Posterior vena cava (tissue), 2 donors: ENCODE measurements around the gene MRPS21. TPM values are rescaled to one million over a fixed set of nuclear protein-coding genes. Genes with fewer than 3 reads are reported as not detected.
"Not testable (repeated sequence)": the region's sequence is repeated elsewhere in the genome, so short reads cannot be mapped to it uniquely, and the experiment has no call there.

Experiments
- DNase-seq: peaks from one replicate; pipeline ENCODE4 v3.0.0-alpha.2; 2020; ENCODE audit warnings: low spot score
- intact Hi-C, 2 donors: fragments of 100-400 bp; cut with DNase I; formaldehyde crosslinking; loops; one replicate each; pipeline versions ENCODE4 v1.14.1 to v1.14.2; 2022 to 2023
- total RNA-seq, 2 donors: library from RNA; stranded (reverse); fragmentation: NEBNext Ultra II Directional; extraction: Animal tissue kit (Norgen Biotek cat#: 25700); gene quantifications; one replicate each; pipeline ENCODE4 v1.2.1, GENCODE V29; 2021
- donor health status: DM: yes; HTN: yes; CAD: no.
- donor health status: DM: yes; HTN: yes; CAD: no.

The MRPS21 gene
- total RNA-seq, 2 donors from 2014 or later, result 40.6 to 49.4 TPM

DNA sequence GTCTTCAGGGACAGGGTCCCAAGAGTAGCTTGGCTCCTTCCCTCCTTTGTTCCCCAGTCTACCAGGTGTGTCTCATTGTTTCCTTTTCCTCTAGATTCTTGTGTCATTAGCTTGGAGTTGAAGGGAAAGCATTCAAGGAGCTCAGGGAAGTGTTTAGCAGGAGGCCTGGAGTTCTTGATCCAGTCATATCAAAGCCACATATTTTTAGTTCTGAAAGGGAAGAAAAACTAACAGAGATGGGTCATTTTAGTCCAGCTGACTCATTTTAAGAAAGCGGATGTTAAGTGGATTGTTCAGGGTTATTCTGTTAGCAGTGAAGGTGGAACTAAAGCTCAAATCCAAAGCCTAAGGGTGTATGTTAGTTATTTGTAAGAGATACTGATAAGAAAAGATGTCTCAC is 20.4 kb upstream of the MRPS21 start:
- no peak for DNase-seq
- intact Hi-C loops, result no loop called here

DNA sequence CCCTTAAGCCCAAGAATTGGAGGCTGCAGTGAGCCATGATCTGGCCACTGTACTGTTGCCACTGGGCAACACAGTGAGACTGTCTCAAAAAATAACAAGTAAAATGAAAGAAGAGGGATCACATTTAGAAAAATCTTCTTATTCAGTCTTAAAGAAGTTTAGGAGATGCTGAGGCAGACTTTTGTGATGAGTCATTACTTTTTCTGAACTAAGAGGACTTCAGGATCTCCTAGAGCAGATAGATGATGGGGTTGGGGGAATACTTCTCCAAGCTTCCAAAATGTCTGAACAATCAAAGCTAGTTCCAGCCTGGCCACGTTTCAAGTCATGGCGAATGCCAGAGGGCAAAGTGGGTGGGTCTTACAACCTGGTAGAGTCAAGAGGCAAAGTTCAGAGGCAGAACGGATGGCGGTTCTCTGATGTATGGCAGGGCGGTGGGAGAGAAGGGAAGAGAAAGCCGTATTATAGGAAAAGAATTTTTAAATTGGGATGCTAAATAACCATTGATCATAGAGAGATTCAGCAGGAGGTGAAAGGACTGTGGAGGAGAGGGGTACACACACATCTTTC is 13.4 kb upstream of the MRPS21 start:
- no peak for DNase-seq
- intact Hi-C loops, result no loop called here

- intact Hi-C loops, result no loop called here
- DNase-seq, result peak; percentile 90
Measured at GRCh38 chr1:150281221-150281757, 12.4 kb upstream of the MRPS21 start.

GRCh38 chr1:150281758-150282557 is 11.7 kb upstream of the MRPS21 start, which contains the start of gene CIART:
Gene CIART (plus strand): TSS chr1:150282554. CDS start chr1:150283268, 714 bp downstream.
- peak; percentile 97 for DNase-seq

GRCh38 chr1:150282558-150282958 is 11.1 kb upstream of the MRPS21 start:
- DNase-seq, result no peak
- intact Hi-C loops, result no loop called here

More at GRCh38 chr1:150281758-150282557, 11.7 kb upstream of the MRPS21 start, which contains the start of gene CIART:
- intact Hi-C loops, result no loop called here

DNA sequence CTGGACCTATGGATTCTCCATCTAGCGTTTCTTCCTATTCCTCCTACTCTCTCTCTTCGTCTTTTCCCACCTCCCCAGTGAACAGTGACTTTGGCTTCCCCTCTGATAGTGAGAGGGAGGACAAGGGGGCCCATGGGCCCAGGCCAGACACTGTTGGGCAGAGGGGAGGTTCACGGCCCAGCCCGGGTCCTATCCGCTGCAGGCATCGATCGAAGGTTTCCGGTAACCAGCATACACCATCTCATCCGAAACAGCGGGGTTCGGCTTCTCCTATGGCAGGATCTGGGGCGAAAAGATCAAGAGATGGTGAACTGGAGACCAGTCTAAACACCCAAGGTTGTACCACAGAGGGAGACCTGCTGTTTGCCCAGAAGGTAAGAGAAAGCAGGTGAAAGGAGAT is 10.4 kb upstream of the MRPS21 start:
- intact Hi-C loops, result no loop called here
- DNase-seq, result no peak

DNA sequence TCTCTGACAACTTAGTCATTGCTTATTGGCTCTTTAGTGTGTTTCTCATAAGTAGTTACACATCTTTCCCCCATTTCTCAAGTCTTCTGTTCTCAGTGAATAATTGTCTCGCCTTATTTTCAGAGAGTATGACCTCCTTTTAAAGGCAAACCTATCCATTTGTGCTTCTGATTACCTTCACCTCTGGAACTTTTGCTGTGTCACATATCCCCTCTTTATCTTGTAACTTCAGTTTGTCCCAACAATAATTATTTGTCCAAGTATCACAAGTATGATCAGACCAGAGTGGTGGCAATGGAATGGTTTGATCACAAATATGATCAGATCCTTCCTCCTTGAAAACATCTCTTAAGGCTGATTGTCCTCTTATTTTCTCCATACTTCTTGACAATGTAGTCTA is 5.3 kb upstream of the MRPS21 start:
- intact Hi-C loops, result no loop called here
- DNase-seq, result no peak

DNA sequence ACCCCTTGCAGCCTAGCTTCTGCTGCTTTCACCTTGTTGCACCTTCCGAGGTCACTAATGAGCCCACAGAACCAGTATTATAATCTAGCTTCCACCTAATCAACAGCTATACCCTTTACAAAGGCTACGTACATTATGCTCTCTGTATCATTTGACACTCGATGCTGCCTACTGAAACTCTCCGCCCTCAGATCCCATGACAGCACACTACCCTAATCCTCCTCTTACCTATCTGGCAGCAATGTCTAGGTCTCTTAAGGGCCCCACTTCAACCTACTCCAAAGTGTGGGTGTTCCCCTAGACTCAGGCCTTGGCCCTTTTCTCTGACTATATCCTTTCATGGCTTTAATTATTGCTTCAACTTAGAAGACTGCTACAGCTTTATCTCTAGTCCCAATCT is 4.8 kb upstream of the MRPS21 start:
- intact Hi-C loops, result no loop called here

GRCh38 chr1:150295476-150295875 is 1.8 kb downstream of the MRPS21 start:
- no peak for DNase-seq
- intact Hi-C loops, result no loop called here

More for the DNA sequence above, 4.8 kb upstream of the MRPS21 start:
- DNase-seq, result no peak

DNA sequence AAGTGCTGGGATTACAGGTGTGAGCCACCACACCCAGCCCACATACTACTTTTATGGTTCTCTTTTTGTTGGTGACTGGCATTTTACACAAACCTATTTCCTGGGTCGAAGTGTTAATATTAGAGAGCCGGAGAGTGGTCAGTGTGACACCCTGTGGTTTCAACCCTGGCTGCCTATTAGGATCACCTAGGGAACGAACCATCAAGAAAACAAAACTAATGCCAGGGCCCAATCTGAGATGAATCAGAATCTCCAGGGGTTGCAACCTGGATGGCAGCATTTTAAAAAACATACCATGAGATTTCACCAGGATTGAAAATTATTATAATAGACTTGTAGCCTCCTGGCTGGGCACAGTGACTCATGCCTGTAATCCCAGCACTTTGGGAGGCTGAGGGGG is 6.1 kb downstream of the MRPS21 start:
- intact Hi-C loops, result loop anchor here in 1 of 2 donors (1.0 kb wide), 1 partner anchor 33 kb away; no protein-coding TSS in a partner anchor

DNA sequence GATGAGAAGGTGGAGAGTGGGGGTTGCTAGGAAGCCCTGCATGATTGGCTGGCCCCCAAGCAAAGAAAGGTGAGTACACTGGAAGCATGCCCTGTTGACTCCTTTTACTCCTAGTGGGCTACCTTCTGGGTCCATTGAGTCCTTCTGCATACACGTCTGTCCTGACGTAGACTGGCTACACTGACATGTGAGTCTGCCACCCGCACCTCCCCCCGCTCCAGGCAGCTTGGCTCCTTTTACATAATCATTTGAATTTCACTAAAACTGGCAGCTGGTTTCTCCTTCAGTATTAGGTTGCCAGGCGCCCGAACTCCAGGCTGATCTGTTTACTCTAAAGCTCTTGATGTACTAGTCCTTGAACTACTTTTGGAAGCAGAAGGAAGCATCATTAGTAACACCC is 8.7 kb downstream of the MRPS21 start:
- DNase-seq, result no peak
- intact Hi-C loops, result no loop called here

More for the DNA sequence above, 6.1 kb downstream of the MRPS21 start:
- DNase-seq, result no peak

GRCh38 chr1:150302902-150303301 is 9.2 kb downstream of the MRPS21 start:
- intact Hi-C loops, result no loop called here
- DNase-seq, result no peak

- intact Hi-C loops, DNase-seq: not testable (repeated sequence)
Measured at GRCh38 chr1:150308585-150308984, 14.9 kb downstream of the MRPS21 start.

DNA sequence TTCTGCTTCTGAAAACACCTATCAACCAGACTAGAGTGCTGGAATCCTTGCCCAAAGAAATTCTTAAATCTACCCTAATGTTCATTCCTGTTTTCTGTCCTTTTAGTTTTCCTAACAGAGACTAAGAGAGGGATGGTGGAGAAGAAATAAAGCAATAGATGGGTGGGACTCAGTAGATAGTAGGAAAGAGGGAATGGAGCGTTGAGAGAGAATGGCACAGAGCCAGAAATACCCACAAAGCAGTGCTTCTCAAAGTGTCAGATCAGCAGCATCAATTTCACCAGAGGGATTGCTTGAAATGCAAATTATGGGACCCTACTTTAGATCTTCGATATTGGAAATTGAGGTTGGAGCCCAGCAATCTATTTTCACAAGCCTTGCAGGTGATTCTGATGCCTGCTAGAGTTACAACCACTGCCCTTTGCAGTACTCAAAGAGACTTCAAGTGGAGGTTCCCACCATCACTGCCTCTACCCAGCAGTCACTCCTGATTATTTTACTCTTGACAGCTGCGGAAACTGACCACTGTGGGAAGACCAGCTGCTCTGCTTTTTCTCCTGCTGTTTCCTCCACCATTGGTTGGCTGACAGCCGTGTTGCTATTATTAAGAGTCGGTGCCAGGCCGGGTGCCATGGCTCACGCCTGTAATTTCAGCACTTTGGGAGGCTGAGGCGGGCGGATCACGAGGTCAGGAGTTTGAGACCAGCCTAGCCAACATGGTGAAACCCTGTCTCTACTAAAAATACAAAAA is 16.3 kb downstream of the MRPS21 start:
- intact Hi-C loops, result no loop called here
- no peak for DNase-seq

- intact Hi-C loops, result no loop called here
- DNase-seq, result no peak
Measured at GRCh38 chr1:150311762-150312161, 18.1 kb downstream of the MRPS21 start.

GRCh38 chr1:150314691-150315090 is 21.0 kb downstream of the MRPS21 start:
- intact Hi-C loops, DNase-seq: not testable (repeated sequence)

- DNase-seq, result no peak
- intact Hi-C loops, result no loop called here
Measured at GRCh38 chr1:150320667-150320978, 27.0 kb downstream of the MRPS21 start.

DNA sequence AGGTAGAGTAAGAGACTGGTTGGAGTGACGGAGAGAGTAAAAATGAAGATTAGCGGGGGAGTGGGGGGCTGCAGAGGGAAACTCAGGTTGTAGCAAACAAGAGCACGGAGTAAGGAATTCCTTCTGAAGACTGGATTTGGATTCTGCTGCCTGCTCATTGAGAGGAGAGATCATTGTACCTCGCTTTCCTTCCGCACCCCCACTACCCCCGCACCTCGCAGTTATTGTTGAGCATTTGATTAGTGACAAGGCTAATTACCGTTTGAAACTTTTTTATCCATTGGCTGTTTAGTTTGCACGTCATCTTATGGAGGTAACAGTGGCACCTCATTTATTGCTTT is 28.1 kb downstream of the MRPS21 start:
- intact Hi-C loops, result no loop called here
- no peak for DNase-seq

GRCh38 chr1:150322310-150322709 is 28.6 kb downstream of the MRPS21 start:
- DNase-seq, result no peak
- intact Hi-C loops, result no loop called here
